SK-N-MC (cell line): ENCODE data around the gene IMMP2L.

ENCODE experiments used
- EZH2 ChIP-seq: fragments of 200-600 bp; sonication (generic); IDR thresholded peaks from one replicate; pipeline ENCODE4 v1.6.1; 2017; ENCODE audit warnings: antibody characterized with exemption
- FOXP2 ChIP-seq: optimal IDR thresholded peaks from 2 replicates; pipeline ENCODE3; 2011; ENCODE audit warnings: mild to moderate bottlenecking, moderate library complexity; ENCODE audit not compliant: insufficient read depth; ENCODE audit errors: extremely low read length, control extremely low read depth
- POLR2AphosphoS5 ChIP-seq: IDR thresholded peaks from 2 replicates; pipeline ENCODE4 v1.6.1; 2012; ENCODE audit warnings: mild to moderate bottlenecking, low read depth, low read length, borderline replicate concordance

- TF ChIP-seq EZH2 (no peak), POLR2AphosphoS5 (no peak), FOXP2 (no peak)
These were observed 357.0 kb downstream of the IMMP2L start for GRCh38 chr7:111205251-111205650.
